Measurements from ENCODE around the gene PIGA. TPM values are rescaled to one million over a fixed set of nuclear protein-coding genes. Genes with fewer than 3 reads are reported as not detected.

PIGA gene
- total RNA-seq, 4 donors from 2014 or later, result 5.1 to 9.8 (median 7.9) TPM

- TF ChIP-seq CTCF (IDR thresholded peaks at IDR 0.05) (peak; percentile 24 to 58 (median 38)), EP300 (IDR thresholded peaks at IDR 0.05) (no peak)
- no peak for DNase-seq (ENCODE audit: low spot score in 2 of 2)
These were observed 35.1 kb downstream of the PIGA start for GRCh38 chrX:15299941-15300851.

GRCh38 chrX:15298780-15299179, 36.5 kb downstream of the PIGA start:
- no peaks in the 10 kb centered on the region for H3K36me3 ChIP-seq
- H3K27me3 ChIP-seq, result no peaks in the 10 kb centered on the region
- WGBS, 2 donors, result 55 to 86% methylated on average over 1 to 3 of the region's 3 CpGs
- no peaks in the 10 kb centered on the region for H3K4me1 ChIP-seq
- TF ChIP-seq EP300 (IDR thresholded peaks at IDR 0.05) (no peak), CTCF (IDR thresholded peaks at IDR 0.05) (no peak), POLR2A (IDR thresholded peaks at IDR 0.05) (no peak)
- H3K27ac ChIP-seq, result peak overlapping the region in 2 of 4 donors; percentile 29 to 30
- H3K4me3 ChIP-seq, result no peak overlapping the region
- no peak for DNase-seq (ENCODE audit: low spot score in 2 of 2)
- H3K9me3 ChIP-seq, result no peaks in the 10 kb centered on the region

More at GRCh38 chrX:15299941-15300851, 35.1 kb downstream of the PIGA start:
- 61 to 68% methylated on average over 4 of the region's 4 CpGs for WGBS, 2 donors
- no peaks in the 10 kb centered on the region for H3K36me3 ChIP-seq
- H3K27me3 ChIP-seq, result peaks cover 0 to 2% of the 10 kb centered on the region in 2 donors
- no peaks in the 10 kb centered on the region for H3K4me1 ChIP-seq
- H3K27ac ChIP-seq, result peak overlapping the region in 2 of 4 donors; percentile 29 to 30
- H3K4me3 ChIP-seq, result no peak overlapping the region
- no peaks in the 10 kb centered on the region for H3K9me3 ChIP-seq

GRCh38 chrX:15298201-15298600, 37.1 kb downstream of the PIGA start:
- H3K27ac ChIP-seq, result peak overlapping the region in 1 of 4 donors; percentile 30
- no peak overlapping the region for H3K4me3 ChIP-seq
- 41 to 45% methylated on average over 2 of the region's 2 CpGs for WGBS, 2 donors
- H3K4me1 ChIP-seq, result no peaks in the 10 kb centered on the region
- DNase-seq (ENCODE audit: low spot score in 2 of 2), result no peak
- H3K9me3 ChIP-seq, result no peaks in the 10 kb centered on the region
- TF ChIP-seq EP300 (IDR thresholded peaks at IDR 0.05) (peak in 1 of 2 donors; percentile 26), POLR2A (IDR thresholded peaks at IDR 0.05) (no peak)
- no peaks in the 10 kb centered on the region for H3K27me3 ChIP-seq
- H3K36me3 ChIP-seq, result no peaks in the 10 kb centered on the region

- no peaks in the 10 kb centered on the region for H3K27me3 ChIP-seq
- 90 to 96% methylated on average over 2 of the region's 2 CpGs for whole genome bisulfite sequencing, 2 donors
- no peaks in the 10 kb centered on the region for H3K9me3 ChIP-seq
- no peak overlapping the region for H3K27ac ChIP-seq
- no peak for TF ChIP-seq POLR2A (IDR thresholded peaks at IDR 0.05)
- no peak for TF ChIP-seq EP300 (IDR thresholded peaks at IDR 0.05)
- TF ChIP-seq CTCF (IDR thresholded peaks at IDR 0.05), result no peak
- no peaks in the 10 kb centered on the region for H3K4me1 ChIP-seq
- H3K4me3 ChIP-seq, result no peak overlapping the region
- H3K36me3 ChIP-seq, result no peaks in the 10 kb centered on the region
- DNase-seq (ENCODE audit: low spot score in 2 of 2), result no peak
These were observed 41.9 kb downstream of the PIGA start for GRCh38 chrX:15293451-15293850.

GRCh38 chrX:15292861-15293260, 42.5 kb downstream of the PIGA start:
- Histone ChIP-seq H3K27ac (no peak overlapping the region), H3K9me3 (no peaks in the 10 kb centered on the region), H3K27me3 (no peaks in the 10 kb centered on the region), H3K4me1 (no peaks in the 10 kb centered on the region), H3K36me3 (no peaks in the 10 kb centered on the region), H3K4me3 (no peak overlapping the region)
- DNase-seq (ENCODE audit: low spot score in 2 of 2), result no peak
- 87 to 94% methylated on average over 2 to 3 of the region's 3 CpGs for WGBS, 2 donors
- TF ChIP-seq POLR2A (IDR thresholded peaks at IDR 0.05), result no peak

GRCh38 chrX:15277604-15278003, 57.7 kb downstream of the PIGA start:
- Histone ChIP-seq H3K4me1 (no peaks in the 10 kb centered on the region), H3K27ac (no peak overlapping the region), H3K27me3 (peaks cover 0 to 3% of the 10 kb centered on the region in 2 donors), H3K36me3 (no peaks in the 10 kb centered on the region), H3K9me3 (no peaks in the 10 kb centered on the region), H3K4me3 (no peak overlapping the region)
- no peak for TF ChIP-seq CTCF (IDR thresholded peaks at IDR 0.05)
- TF ChIP-seq EP300 (IDR thresholded peaks at IDR 0.05), result no peak
- no peak for TF ChIP-seq POLR2A (IDR thresholded peaks at IDR 0.05)
- 11 to 18% methylated on average over 1 of the region's 1 CpG for WGBS, 2 donors
- DNase-seq (ENCODE audit: low spot score in 2 of 2), result no peak

Data from tibial nerve (tissue), 4 donors.